Retinal pigment epithelial cell (primary cell): ENCODE data around the gene HSPA1A.
"Not testable (repeated sequence)": the region's sequence is repeated elsewhere in the genome, so short reads cannot be mapped to it uniquely, and the experiment has no call there.

ENCODE experiments used
- DNase-seq: peaks from one replicate; pipeline ENCODE4 v3.0.0-alpha.2; 2010; ENCODE audit warnings: low read depth
- H3K4me3 ChIP-seq: 2 replicates; pipeline ENCODE4 v1.5.1; 2011; ENCODE audit warnings: mild to moderate bottlenecking, low read length, control low read depth, moderate library complexity
- CTCF ChIP-seq: conservative IDR thresholded peaks from 2 replicates; pipeline ENCODE4 v1.5.1; 2011; ENCODE audit warnings: low read depth, low read length, control low read depth, inconsistent platforms

HSPA1A gene

GRCh38 chr6:31862344-31863235 lies 47.2 kb downstream of the HSPA1A start, which contains the start of gene NEU1:
NEU1 (minus strand) TSS chr6:31862821; CDS start chr6:31862776, 45 bp downstream.
- peak; percentile 100 for DNase-seq
- H3K4me3 ChIP-seq, result peak within 1 kb of the TSS; percentile 98
- no peak for TF ChIP-seq CTCF

GRCh38 chr6:31864123-31864562 lies 48.8 kb downstream of the HSPA1A start:
- not testable (repeated sequence) for DNase-seq
- peak overlapping the region; percentile 85 for H3K4me3 ChIP-seq

GRCh38 chr6:31864818-31865204 lies 49.5 kb downstream of the HSPA1A start:
- no peak for TF ChIP-seq CTCF
- no peak overlapping the region for H3K4me3 ChIP-seq
- DNase-seq, result no peak

- DNase-seq, result no peak
- no peak for TF ChIP-seq CTCF
- H3K4me3 ChIP-seq, result no peak overlapping the region
Observed at GRCh38 chr6:31865205-31866118, 50.1 kb downstream of the HSPA1A start.
